ENCODE measurements around the gene STEAP4. TPM values are rescaled to one million over a fixed set of nuclear protein-coding genes. Genes with fewer than 3 reads are reported as not detected.
A peak's percentile ranks its signal among the peaks of the same experiment; 100 is the strongest.

The STEAP4 gene
- total RNA-seq, 1 experiment from 2014 or later, result not detected

GRCh38 chr7:88305044-88305443 is 1.6 kb downstream of the STEAP4 start:
- H3K9me3 Mint-ChIP-seq (ENCODE audit: unreplicated experiment), result no peaks in the 10 kb centered on the region
- H3K36me3 Mint-ChIP-seq (ENCODE audit: insufficient read depth, unreplicated experiment), result no peaks in the 10 kb centered on the region
- DNase-seq (ENCODE audit: unreplicated experiment), result no peak
- intact Hi-C loops (cut with micrococcal nuclease), result no loop called here
- H3K27me3 Mint-ChIP-seq (ENCODE audit: insufficient read depth, unreplicated experiment), result no peaks in the 10 kb centered on the region
- POLR2A ChIA-PET, result no interaction called here
- no peak for TF ChIP-seq CTCF (IDR thresholded peaks at IDR 0.05; ENCODE audit: unreplicated experiment)
- no peaks in the 10 kb centered on the region for H3K4me1 Mint-ChIP-seq (ENCODE audit: insufficient read depth, unreplicated experiment)
- no peak overlapping the region for H3K4me3 Mint-ChIP-seq (ENCODE audit: unreplicated experiment)
- BruUV-seq (replicated peaks), result no TSS peak
- no peak overlapping the region for H3K27ac Mint-ChIP-seq (ENCODE audit: low read depth, unreplicated experiment)
- CTCF ChIA-PET, result no interaction called here

GRCh38 chr7:88302486-88302885 is 4.2 kb downstream of the STEAP4 start:
- no peak for TF ChIP-seq CTCF (IDR thresholded peaks at IDR 0.05; ENCODE audit: unreplicated experiment)
- POLR2A ChIA-PET, result interaction anchor here (1.1 to 1.5 kb wide), 2 partner anchors 11 to 17 kb away, joined by 3 read pairs; no protein-coding TSS in a partner anchor
- DNase-seq (ENCODE audit: unreplicated experiment), result peak; percentile 47
- no peaks in the 10 kb centered on the region for H3K36me3 Mint-ChIP-seq (ENCODE audit: insufficient read depth, unreplicated experiment)
- no peaks in the 10 kb centered on the region for H3K27me3 Mint-ChIP-seq (ENCODE audit: insufficient read depth, unreplicated experiment)
- no peaks in the 10 kb centered on the region for H3K4me1 Mint-ChIP-seq (ENCODE audit: insufficient read depth, unreplicated experiment)
- BruUV-seq (replicated peaks), result no TSS peak
- H3K27ac Mint-ChIP-seq (ENCODE audit: low read depth, unreplicated experiment), result no peak overlapping the region
- H3K4me3 Mint-ChIP-seq (ENCODE audit: unreplicated experiment), result no peak overlapping the region
- no peaks in the 10 kb centered on the region for H3K9me3 Mint-ChIP-seq (ENCODE audit: unreplicated experiment)
- CTCF ChIA-PET, result interaction anchor here (0.6 to 2.0 kb wide), 6 partner anchors 55 to 920 kb away, joined by 3 to 6 read pairs (median 4); no protein-coding TSS in a partner anchor
- intact Hi-C loops (cut with micrococcal nuclease), result no loop called here

GRCh38 chr7:88301924-88302323 is 4.8 kb downstream of the STEAP4 start:
- intact Hi-C loops (cut with micrococcal nuclease), result no loop called here
- Mint-ChIP-seq H3K9me3 (ENCODE audit: unreplicated experiment) (no peaks in the 10 kb centered on the region), H3K27me3 (ENCODE audit: insufficient read depth, unreplicated experiment) (no peaks in the 10 kb centered on the region), H3K27ac (ENCODE audit: low read depth, unreplicated experiment) (no peak overlapping the region), H3K4me1 (ENCODE audit: insufficient read depth, unreplicated experiment) (no peaks in the 10 kb centered on the region), H3K36me3 (ENCODE audit: insufficient read depth, unreplicated experiment) (no peaks in the 10 kb centered on the region), H3K4me3 (ENCODE audit: unreplicated experiment) (no peak overlapping the region)
- no peak for DNase-seq (ENCODE audit: unreplicated experiment)
- POLR2A ChIA-PET, result interaction anchor here (1.5 kb wide), 1 partner anchor 16 kb away, joined by 3 read pairs; no protein-coding TSS in a partner anchor
- TF ChIP-seq CTCF (IDR thresholded peaks at IDR 0.05; ENCODE audit: unreplicated experiment), result no peak
- CTCF ChIA-PET, result interaction anchor here (0.6 to 2.0 kb wide), 4 partner anchors 56 to 921 kb away, joined by 3 to 6 read pairs (median 4); no protein-coding TSS in a partner anchor
- BruUV-seq (replicated peaks), result no TSS peak

- Mint-ChIP-seq H3K9me3 (ENCODE audit: unreplicated experiment) (no peaks in the 10 kb centered on the region), H3K27me3 (ENCODE audit: insufficient read depth, unreplicated experiment) (no peaks in the 10 kb centered on the region), H3K4me3 (ENCODE audit: unreplicated experiment) (no peak overlapping the region), H3K4me1 (ENCODE audit: insufficient read depth, unreplicated experiment) (no peaks in the 10 kb centered on the region), H3K27ac (ENCODE audit: low read depth, unreplicated experiment) (no peak overlapping the region), H3K36me3 (ENCODE audit: insufficient read depth, unreplicated experiment) (no peaks in the 10 kb centered on the region)
- POLR2A ChIA-PET, result no interaction called here
- CTCF ChIA-PET, result interaction anchor here (0.5 kb wide), 1 partner anchor 872 kb away, joined by 3 read pairs; no protein-coding TSS in a partner anchor
- BruUV-seq (replicated peaks), result no TSS peak
- no peak for TF ChIP-seq CTCF (IDR thresholded peaks at IDR 0.05; ENCODE audit: unreplicated experiment)
- intact Hi-C loops (cut with micrococcal nuclease), result no loop called here
- no peak for DNase-seq (ENCODE audit: unreplicated experiment)
These were observed 6.2 kb downstream of the STEAP4 start for GRCh38 chr7:88300401-88300945.
